MM.1S (cell line): ENCODE data around the gene NTM.

Experiments
- DNase-seq: peaks from one replicate; pipeline ENCODE4 v3.0.0-alpha.2; 2015
- H2AFZ ChIP-seq: fragments of 300-600 bp; sonication (generic); 2 replicates; pipeline ENCODE4 v1.6.0; 2016; ENCODE audit warnings: antibody characterized with exemption, low read length
- H3F3A ChIP-seq: fragments of 300-600 bp; sonication (generic); 2 replicates; pipeline ENCODE4 v1.6.1; 2016; ENCODE audit warnings: mild to moderate bottlenecking, antibody characterized with exemption, low read length, moderate library complexity, mixed read lengths; ENCODE audit not compliant: insufficient read depth
- H3K27ac ChIP-seq: fragments of 300-600 bp; sonication (generic); 2 replicates; pipeline ENCODE4 v1.5.1; 2016; ENCODE audit warnings: mild to moderate bottlenecking, low read length
- H3K27me3 ChIP-seq: fragments of 300-600 bp; sonication (generic); replicated peaks from 2 replicates; pipeline ENCODE4 v1.6.0; 2016; ENCODE audit warnings: low read length; ENCODE audit not compliant: insufficient read depth
- H3K36me3 ChIP-seq: fragments of 300-600 bp; sonication (generic); replicated peaks from 2 replicates; pipeline ENCODE4 v1.6.1; 2016; ENCODE audit warnings: mild to moderate bottlenecking, low read length, mixed read lengths; ENCODE audit not compliant: insufficient read depth
- H3K4me1 ChIP-seq: fragments of 300-600 bp; sonication (generic); 2 replicates; pipeline ENCODE4 v1.6.1; 2016; ENCODE audit warnings: low read length, mixed read lengths
- H3K4me2 ChIP-seq: fragments of 300-600 bp; sonication (generic); 2 replicates; pipeline ENCODE4 v1.6.0; 2016; ENCODE audit warnings: low read depth, low read length
- H3K4me3 ChIP-seq: fragments of 300-600 bp; sonication (generic); 2 replicates; pipeline ENCODE4 v1.5.1; 2016; ENCODE audit warnings: low read length, mixed read lengths
- H3K79me2 ChIP-seq: fragments of 300-600 bp; sonication (generic); 2 replicates; pipeline ENCODE4 v1.6.1; 2016; ENCODE audit warnings: mixed run types, low read length, mixed read lengths
- H3K9ac ChIP-seq: fragments of 300-600 bp; sonication (generic); 2 replicates; pipeline ENCODE4 v1.6.1; 2016; ENCODE audit warnings: low read length, mixed read lengths
- H3K9me2 ChIP-seq: fragments of 300-600 bp; sonication (generic); replicated peaks from 2 replicates; pipeline ENCODE4 v1.6.1; 2016; ENCODE audit warnings: mild to moderate bottlenecking, low read length, mixed read lengths; ENCODE audit not compliant: insufficient read depth
- H3K9me3 ChIP-seq: fragments of 300-600 bp; sonication (generic); replicated peaks from 2 replicates; pipeline ENCODE4 v1.6.1; 2016; ENCODE audit warnings: mild to moderate bottlenecking, low read length, mixed read lengths; ENCODE audit not compliant: insufficient read depth
- H4K20me1 ChIP-seq: fragments of 300-600 bp; sonication (generic); 2 replicates; pipeline ENCODE4 v1.6.1; 2016; ENCODE audit warnings: mild to moderate bottlenecking, low read length, moderate library complexity, mixed read lengths; ENCODE audit not compliant: insufficient read depth
- CTCF ChIP-seq: fragments of 300-600 bp; sonication (generic); IDR thresholded peaks from 2 replicates; pipeline ENCODE4 v1.5.1; 2016; ENCODE audit warnings: antibody characterized with exemption, low read length, mixed read lengths
- EZH2 ChIP-seq: fragments of 300-600 bp; sonication (generic); optimal IDR thresholded peaks from 2 replicates; pipeline ENCODE3; 2017; ENCODE audit warnings: low read depth, mild to moderate bottlenecking, antibody characterized with exemption, low read length, mixed read lengths
- EZH2phosphoT487 ChIP-seq: fragments of 300-600 bp; sonication (generic); IDR thresholded peaks from 2 replicates; pipeline ENCODE4 v1.6.1; 2018; ENCODE audit warnings: antibody characterized with exemption, low read length

The NTM gene

GRCh38 chr11:131838016-131838415, 467.6 kb downstream of the NTM start:
- H3K9ac ChIP-seq: no peak overlapping the region
- DNase-seq: no peak
- no peaks in the 10 kb centered on the region for H3K36me3 ChIP-seq
- no peak overlapping the region for H3K4me2 ChIP-seq
- no peaks in the 10 kb centered on the region for H3K9me2 ChIP-seq
- TF ChIP-seq EZH2phosphoT487 (no peak), EZH2 (no peak), CTCF (no peak)
- no peaks in the 10 kb centered on the region for H3K79me2 ChIP-seq
- H3K9me3 ChIP-seq: no peaks in the 10 kb centered on the region
- H3K27me3 ChIP-seq: no peaks in the 10 kb centered on the region
- H3K4me3 ChIP-seq: no peak overlapping the region
- H4K20me1 ChIP-seq: no peaks in the 10 kb centered on the region
- H2AFZ ChIP-seq: no peak overlapping the region
- no peaks in the 10 kb centered on the region for H3F3A ChIP-seq
- H3K27ac ChIP-seq: no peak overlapping the region
- no peaks in the 10 kb centered on the region for H3K4me1 ChIP-seq

DNA sequence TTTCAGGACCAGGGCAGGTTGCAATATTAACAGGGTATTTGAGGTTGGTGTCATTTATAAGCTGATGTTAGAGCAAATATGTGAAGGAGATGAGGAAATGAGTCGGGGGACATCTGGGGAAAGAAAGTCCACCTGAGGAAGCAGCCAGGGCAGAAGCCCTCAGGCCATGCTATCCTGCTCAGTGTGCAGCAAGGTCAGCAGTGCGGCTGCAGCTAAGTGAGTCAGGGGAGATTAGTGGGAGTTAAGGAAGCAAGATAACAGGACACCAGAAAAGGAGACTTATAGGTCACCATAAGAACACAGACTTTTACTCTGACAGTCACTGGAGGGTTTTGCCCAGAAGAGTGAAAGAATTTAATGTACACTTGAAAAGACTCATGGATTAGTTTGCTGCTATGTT, 468.9 kb downstream of the NTM start:
- Histone ChIP-seq H3K4me3 (no peak overlapping the region), H3K9me2 (no peaks in the 10 kb centered on the region), H3K4me2 (no peak overlapping the region), H3K79me2 (no peaks in the 10 kb centered on the region), H2AFZ (no peak overlapping the region), H4K20me1 (no peaks in the 10 kb centered on the region), H3F3A (no peaks in the 10 kb centered on the region), H3K27ac (no peak overlapping the region), H3K9me3 (no peaks in the 10 kb centered on the region), H3K9ac (no peak overlapping the region), H3K27me3 (no peaks in the 10 kb centered on the region), H3K4me1 (no peaks in the 10 kb centered on the region), H3K36me3 (no peaks in the 10 kb centered on the region)
- DNase-seq: no peak
- TF ChIP-seq CTCF (no peak), EZH2 (no peak), EZH2phosphoT487 (no peak)

GRCh38 chr11:131840545-131840944, 470.1 kb downstream of the NTM start:
- no peaks in the 10 kb centered on the region for H3K27me3 ChIP-seq
- no peak overlapping the region for H3K27ac ChIP-seq
- no peaks in the 10 kb centered on the region for H3K9me2 ChIP-seq
- H2AFZ ChIP-seq: no peak overlapping the region
- H4K20me1 ChIP-seq: no peaks in the 10 kb centered on the region
- no peaks in the 10 kb centered on the region for H3F3A ChIP-seq
- TF ChIP-seq CTCF (no peak), EZH2phosphoT487 (no peak), EZH2 (no peak)
- H3K9ac ChIP-seq: no peak overlapping the region
- no peak overlapping the region for H3K4me2 ChIP-seq
- no peaks in the 10 kb centered on the region for H3K36me3 ChIP-seq
- no peak for DNase-seq
- no peaks in the 10 kb centered on the region for H3K4me1 ChIP-seq
- H3K79me2 ChIP-seq: no peaks in the 10 kb centered on the region
- H3K4me3 ChIP-seq: no peak overlapping the region
- no peaks in the 10 kb centered on the region for H3K9me3 ChIP-seq
